Calu3 (cell line): ENCODE measurements around the gene MTA3. TPM values are rescaled to one million over a fixed set of nuclear protein-coding genes. Genes with fewer than 3 reads are reported as not detected.

Source experiments
- BruUV-seq: library from RNA; stranded (reverse); fragments of 400-500 nt; replicated peaks from 2 replicates; lab custom pipeline; 2021; lab: Mats Ljungman, UMichigan
- CTCF ChIA-PET: fragments of 300-600 bp; sonication (Branson Sonifier 250); formaldehyde crosslinking; loops from one replicate; lab custom pipeline; 2022; ENCODE audit warnings: antibody characterized with exemption; lab: Charles Lee
- DNase-seq: peaks from one replicate; pipeline ENCODE4 v3.0.0; 2022
- H3K27ac Mint-ChIP-seq: one replicate; pipeline ENCODE4 v1.8.0; 2022; ENCODE audit warnings: mixed read lengths; ENCODE audit not compliant: unreplicated experiment
- H3K27me3 Mint-ChIP-seq: one replicate; pipeline ENCODE4 v1.8.0; 2022; ENCODE audit warnings: mixed read lengths; ENCODE audit not compliant: unreplicated experiment
- H3K36me3 Mint-ChIP-seq: one replicate; pipeline ENCODE4 v1.8.0; 2022; ENCODE audit warnings: mild to moderate bottlenecking, moderate library complexity, mixed read lengths; ENCODE audit not compliant: insufficient read depth, unreplicated experiment
- H3K4me1 Mint-ChIP-seq: one replicate; pipeline ENCODE4 v1.8.0; 2022; ENCODE audit warnings: mild to moderate bottlenecking, low read depth, mixed read lengths; ENCODE audit not compliant: unreplicated experiment
- H3K4me3 Mint-ChIP-seq: one replicate; pipeline ENCODE4 v1.8.0; 2022; ENCODE audit warnings: mild to moderate bottlenecking, low read depth, moderate library complexity, mixed read lengths; ENCODE audit not compliant: unreplicated experiment
- H3K9me3 Mint-ChIP-seq: one replicate; pipeline ENCODE4 v1.8.0; 2022; ENCODE audit warnings: low read depth, mixed read lengths; ENCODE audit not compliant: unreplicated experiment
- intact Hi-C: fragments of 100-400 bp; cut with micrococcal nuclease; formaldehyde crosslinking; loops from one replicate; pipeline ENCODE4 v1.10.0; 2022; ENCODE audit not compliant: unreplicated experiment
- total RNA-seq: library from RNA; stranded (reverse); gene quantifications from 2 replicates; pipeline ENCODE4 v1.2.3, GENCODE V29; 2022
- TF ChIP-seq, protein P1 (sequence below): fragments of 200-600 bp; IDR thresholded peaks from one replicate; pipeline ENCODE4 v1.8.0; 2022; ENCODE audit warnings: antibody characterized with exemption; ENCODE audit not compliant: unreplicated experiment

The MTA3 gene
- total RNA-seq, 1 experiment from 2014 or later: 46.5 TPM

DNA sequence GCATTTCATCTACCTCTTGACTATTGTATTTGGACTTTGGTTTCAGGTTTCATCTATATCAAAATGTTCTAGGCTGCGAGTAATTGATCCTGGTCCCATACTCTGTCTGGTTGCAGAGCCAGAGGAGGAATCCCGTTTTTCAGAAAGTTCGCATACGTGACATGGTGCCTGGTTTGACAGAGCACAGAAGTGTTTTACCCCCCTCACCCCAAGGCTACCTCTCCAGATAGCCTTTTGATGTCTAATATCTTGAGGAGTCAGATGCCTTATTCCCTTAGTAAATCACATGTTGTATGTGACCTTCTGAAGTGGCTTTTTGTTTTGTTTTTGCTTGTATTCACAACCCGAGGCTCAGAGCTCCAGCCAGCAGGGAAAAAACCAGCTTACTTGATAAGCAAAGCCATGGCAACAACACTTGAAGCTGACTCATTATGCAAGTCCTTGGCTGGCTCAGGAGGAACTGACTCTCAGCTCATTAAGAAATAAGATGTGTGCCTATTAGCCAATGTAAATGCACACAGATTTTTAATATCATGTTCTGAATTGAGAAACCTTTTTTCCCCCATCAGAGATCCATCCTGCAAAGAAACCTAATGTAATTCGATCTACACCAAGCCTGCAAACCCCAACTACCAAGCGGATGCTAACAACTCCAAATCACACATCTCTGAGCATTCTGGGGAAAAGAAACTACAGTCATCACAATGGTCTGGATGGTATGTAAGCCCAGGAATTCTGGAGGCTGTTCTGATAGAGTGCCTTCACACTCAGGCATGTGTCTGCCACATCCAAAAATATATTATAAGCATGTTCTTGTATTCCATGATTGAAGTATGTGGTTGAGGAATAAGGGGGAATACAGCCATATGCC lies 154.1 kb downstream of the MTA3 start:
- H3K4me3 Mint-ChIP-seq: no peak overlapping the region
- no peaks in the 10 kb centered on the region for H3K27me3 Mint-ChIP-seq
- no peaks in the 10 kb centered on the region for H3K9me3 Mint-ChIP-seq
- no TSS peak for BruUV-seq
- CTCF ChIA-PET: interaction anchor here (0.7 kb wide), 1 partner anchor 911 kb away, joined by 5 read pairs; no protein-coding TSS in a partner anchor
- no peak for DNase-seq
- intact Hi-C loops: no loop called here
- TF ChIP-seq, protein P1, sequence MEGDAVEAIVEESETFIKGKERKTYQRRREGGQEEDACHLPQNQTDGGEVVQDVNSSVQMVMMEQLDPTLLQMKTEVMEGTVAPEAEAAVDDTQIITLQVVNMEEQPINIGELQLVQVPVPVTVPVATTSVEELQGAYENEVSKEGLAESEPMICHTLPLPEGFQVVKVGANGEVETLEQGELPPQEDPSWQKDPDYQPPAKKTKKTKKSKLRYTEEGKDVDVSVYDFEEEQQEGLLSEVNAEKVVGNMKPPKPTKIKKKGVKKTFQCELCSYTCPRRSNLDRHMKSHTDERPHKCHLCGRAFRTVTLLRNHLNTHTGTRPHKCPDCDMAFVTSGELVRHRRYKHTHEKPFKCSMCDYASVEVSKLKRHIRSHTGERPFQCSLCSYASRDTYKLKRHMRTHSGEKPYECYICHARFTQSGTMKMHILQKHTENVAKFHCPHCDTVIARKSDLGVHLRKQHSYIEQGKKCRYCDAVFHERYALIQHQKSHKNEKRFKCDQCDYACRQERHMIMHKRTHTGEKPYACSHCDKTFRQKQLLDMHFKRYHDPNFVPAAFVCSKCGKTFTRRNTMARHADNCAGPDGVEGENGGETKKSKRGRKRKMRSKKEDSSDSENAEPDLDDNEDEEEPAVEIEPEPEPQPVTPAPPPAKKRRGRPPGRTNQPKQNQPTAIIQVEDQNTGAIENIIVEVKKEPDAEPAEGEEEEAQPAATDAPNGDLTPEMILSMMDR: no peak
- H3K4me1 Mint-ChIP-seq: no peaks in the 10 kb centered on the region
- no peaks in the 10 kb centered on the region for H3K36me3 Mint-ChIP-seq
- H3K27ac Mint-ChIP-seq: no peak overlapping the region

DNA sequence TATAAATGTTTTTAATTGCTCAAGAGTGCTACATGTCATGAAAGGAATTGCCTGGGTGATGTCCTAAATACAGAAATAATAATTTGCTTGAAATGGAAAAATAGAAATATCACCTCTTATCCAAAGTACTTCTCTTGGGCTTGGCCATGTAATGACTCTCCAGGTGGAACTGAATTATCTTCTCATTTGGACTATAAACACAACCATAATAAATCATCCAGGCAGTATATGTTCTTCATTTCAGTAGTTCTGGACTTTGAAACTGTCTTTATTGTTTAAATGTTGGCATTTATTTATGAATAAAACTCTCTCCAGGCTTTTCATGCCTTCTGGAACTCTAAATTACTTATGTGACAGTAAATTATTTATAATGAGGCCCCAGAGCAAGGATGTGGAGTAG lies 155.0 kb downstream of the MTA3 start:
- CTCF ChIA-PET: no interaction called here
- H3K9me3 Mint-ChIP-seq: no peaks in the 10 kb centered on the region
- no peaks in the 10 kb centered on the region for H3K36me3 Mint-ChIP-seq
- intact Hi-C loops: no loop called here
- DNase-seq: no peak
- no TSS peak for BruUV-seq
- no peaks in the 10 kb centered on the region for H3K4me1 Mint-ChIP-seq
- H3K27me3 Mint-ChIP-seq: no peaks in the 10 kb centered on the region
- TF ChIP-seq, protein P1: no peak
- no peak overlapping the region for H3K27ac Mint-ChIP-seq
- H3K4me3 Mint-ChIP-seq: no peak overlapping the region

DNA sequence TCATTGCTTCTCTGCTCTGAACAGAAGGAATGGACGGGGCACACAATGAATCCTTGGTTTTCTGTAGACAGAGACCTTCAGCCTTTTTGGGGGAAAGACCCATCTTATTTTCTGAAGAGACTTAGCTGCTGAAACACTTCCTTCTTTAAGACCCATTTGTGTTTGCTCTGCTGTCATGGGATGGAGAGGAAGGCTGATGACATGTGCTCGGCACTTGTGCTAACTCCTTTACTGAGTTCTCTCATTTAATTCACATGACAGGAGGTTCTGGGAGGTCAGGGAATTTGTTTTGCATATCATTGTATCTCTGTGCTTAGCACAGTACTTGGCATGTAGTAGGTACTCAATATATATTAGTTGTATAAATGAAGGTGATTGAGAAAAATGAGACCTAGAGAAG lies 156.5 kb downstream of the MTA3 start:
- CTCF ChIA-PET: interaction anchor here (0.6 kb wide), 1 partner anchor 194 kb away, joined by 6 read pairs; no protein-coding TSS in a partner anchor
- no peak overlapping the region for H3K27ac Mint-ChIP-seq
- TF ChIP-seq, protein P1: no peak

DNA sequence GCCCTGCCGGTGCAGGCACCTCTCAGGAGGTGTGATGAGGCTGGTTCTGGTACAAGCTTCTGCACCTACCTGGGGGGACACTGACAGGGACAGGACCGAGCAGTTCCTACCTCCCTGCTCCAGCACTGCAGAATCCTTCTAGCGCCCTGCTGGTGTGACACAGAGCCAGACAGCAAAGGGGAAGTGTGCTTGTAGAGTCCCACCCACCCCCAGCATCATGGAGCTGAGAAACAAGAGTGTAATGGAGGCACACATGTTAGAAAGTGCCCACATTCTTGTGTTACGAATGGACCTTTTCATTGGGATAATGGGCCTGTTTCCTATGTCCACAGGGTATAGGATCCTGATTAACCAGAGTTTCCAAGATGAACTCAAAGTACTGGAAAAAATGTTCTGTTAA lies 157.2 kb downstream of the MTA3 start:
- Mint-ChIP-seq H3K4me1 (no peaks in the 10 kb centered on the region), H3K36me3 (no peaks in the 10 kb centered on the region), H3K27ac (no peak overlapping the region), H3K27me3 (no peaks in the 10 kb centered on the region), H3K9me3 (peaks cover 2% of the 10 kb centered on the region), H3K4me3 (no peak overlapping the region)
- CTCF ChIA-PET: no interaction called here
- no peak for DNase-seq
- TF ChIP-seq, protein P1: no peak
- BruUV-seq: no TSS peak
- intact Hi-C loops: no loop called here

More for the DNA sequence above, 156.5 kb downstream of the MTA3 start:
- H3K36me3 Mint-ChIP-seq: no peaks in the 10 kb centered on the region
- H3K9me3 Mint-ChIP-seq: peaks cover 2% of the 10 kb centered on the region
- BruUV-seq: no TSS peak
- intact Hi-C loops: no loop called here
- no peaks in the 10 kb centered on the region for H3K27me3 Mint-ChIP-seq
- DNase-seq: no peak
- H3K4me1 Mint-ChIP-seq: no peaks in the 10 kb centered on the region
- H3K4me3 Mint-ChIP-seq: no peak overlapping the region
